GM12878 (cell line): Measurements from ENCODE around the gene RGS6. TPM values are rescaled to one million over a fixed set of nuclear protein-coding genes. Genes with fewer than 3 reads are reported as not detected.

ENCODE experiments used
- ATAC-seq: fragments of 200-7000 bp; cut with Tn5 transposase; 3 replicates; pipeline ENCODE4 v1.9.1; 2020; ENCODE audit warnings: mild to moderate bottlenecking, moderate library complexity
- BruUV-seq: library from RNA; stranded (reverse); fragments of 400-500 nt; replicated peaks from 2 replicates; lab custom pipeline; 2021; lab: Mats Ljungman, UMichigan
- CTCF ChIA-PET: fragments of 300-600 bp; sonication (Branson Sonifier 250); formaldehyde crosslinking; extraction: SDS; loops from one replicate; lab custom pipeline; 2021; ENCODE audit warnings: inconsistent platforms; lab: Yijun Ruan, JAX
- POLR2A ChIA-PET: fragments of 350-600 bp; formaldehyde crosslinking; extraction: SDS; loops from one replicate; lab custom pipeline; 2021; ENCODE audit warnings: inconsistent platforms; lab: Charles Lee
- RAD21 ChIA-PET: fragments of 300-600 bp; sonication (Branson Sonifier 250); formaldehyde crosslinking; loops from one replicate; lab custom pipeline; 2023; ENCODE audit warnings: antibody characterized with exemption; ENCODE audit not compliant: unreplicated experiment; lab: Charles Lee
- SMC1A ChIA-PET: fragments of 300-600 bp; sonication (Branson Sonifier 250); formaldehyde crosslinking; loops from one replicate; lab custom pipeline; 2023; ENCODE audit not compliant: unreplicated experiment, uncharacterized antibody; lab: Charles Lee
- DNase-seq: peaks from one replicate; pipeline ENCODE4 v3.0.0-alpha.2; 2011; ENCODE audit warnings: low read depth, low spot score
- FAIRE-seq: peaks from 3 replicates; lab custom pipeline; 2011; peaks lifted over from hg19 to GRCh38; lab: Jason Lieb, UNC
- H2AFZ ChIP-seq: 2 replicates; pipeline ENCODE4 v1.6.0; 2011; ENCODE audit warnings: low read depth, low read length, control low read depth; ENCODE audit not compliant: control insufficient read depth
- H3K27ac ChIP-seq: 2 replicates; pipeline ENCODE4 v1.5.1; 2011; ENCODE audit warnings: control low read depth; ENCODE audit not compliant: control insufficient read depth, insufficient read depth
- H3K27me3 ChIP-seq, 2 experiments: replicated peaks in 1 of 2; 2 replicates each; pipeline versions ENCODE4 v1.6.0 to v1.6.1; 2011; ENCODE audit warnings: low read length in 1 of 2; ENCODE audit not compliant: control insufficient read depth in 2 of 2, insufficient read depth in 2 of 2
- H3K36me3 ChIP-seq, 2 experiments: 2 replicates each; pipeline ENCODE4 v1.5.1; 2011; ENCODE audit warnings: low read length in 1 of 2; ENCODE audit not compliant: control insufficient read depth in 2 of 2, insufficient read depth in 2 of 2
- H3K4me1 ChIP-seq: 2 replicates; pipeline ENCODE4 v1.6.1; 2011; ENCODE audit warnings: mild to moderate bottlenecking, low read length, moderate library complexity, mixed read lengths; ENCODE audit not compliant: control insufficient read depth, insufficient read depth
- H3K4me2 ChIP-seq: 2 replicates; pipeline ENCODE4 v1.6.0; 2011; ENCODE audit warnings: control low read depth; ENCODE audit not compliant: control insufficient read depth, insufficient read depth
- H3K4me3 ChIP-seq: fragments of 200-600 bp; sonication (generic); 2 replicates; pipeline ENCODE4 v1.5.1; 2016
- H3K79me2 ChIP-seq: 2 replicates; pipeline ENCODE4 v1.6.0; 2011; ENCODE audit warnings: low read length; ENCODE audit not compliant: control insufficient read depth, insufficient read depth
- H3K9ac ChIP-seq: 2 replicates; pipeline ENCODE4 v1.8.0; 2011; ENCODE audit warnings: low read length, control low read depth, mixed read lengths; ENCODE audit not compliant: control insufficient read depth, insufficient read depth
- H3K9me3 ChIP-seq: replicated peaks from 3 replicates; pipeline ENCODE4 v1.5.1; 2011; ENCODE audit warnings: mild to moderate bottlenecking, low read length; ENCODE audit not compliant: control insufficient read depth, insufficient read depth
- H4K20me1 ChIP-seq: 2 replicates; pipeline ENCODE4 v1.6.0; 2011; ENCODE audit not compliant: control insufficient read depth, insufficient read depth
- ASH2L ChIP-seq: fragments of 300-600, 200-600 bp; sonication (generic); IDR thresholded peaks from 2 replicates; pipeline ENCODE4 v1.6.1; 2017; ENCODE audit warnings: low read depth, mild to moderate bottlenecking, borderline replicate concordance
- BACH1 ChIP-seq: fragments of 450-650 bp; IDR thresholded peaks from 2 replicates; pipeline ENCODE4 v1.6.1; 2017; ENCODE audit warnings: mild to moderate bottlenecking, borderline replicate concordance
- CHD2 ChIP-seq: IDR thresholded peaks from 2 replicates; pipeline ENCODE4 v1.6.1; 2011; ENCODE audit warnings: low read depth, low read length, improper control_type of control experiment, borderline replicate concordance
- EP300 ChIP-seq, 2 experiments: fragments of 150-350 bp in 1 of 2; IDR thresholded peaks; 2 replicates each; pipeline ENCODE4 v1.6.1; 2011 to 2012; ENCODE audit warnings: low read depth in 2 of 2, low read length in 2 of 2, borderline replicate concordance in 1 of 2, improper control_type of control experiment in 1 of 2, inconsistent platforms in 1 of 2; ENCODE audit not compliant: control insufficient read depth in 1 of 2
- FOXK2 ChIP-seq: fragments of 450-650 bp; IDR thresholded peaks from 2 replicates; pipeline ENCODE4 v1.6.1; 2017; ENCODE audit warnings: mild to moderate bottlenecking, moderate library complexity
- MEF2B ChIP-seq: fragments of 450-650 bp; IDR thresholded peaks from 2 replicates; pipeline ENCODE4 v1.6.1; 2018; ENCODE audit warnings: mild to moderate bottlenecking, moderate library complexity; ENCODE audit not compliant: partially characterized antibody, poor library complexity, severe bottlenecking
- NRF1 ChIP-seq: conservative IDR thresholded peaks from 2 replicates; pipeline ENCODE4 v1.6.1; 2011; ENCODE audit warnings: mild to moderate bottlenecking, low read depth, low read length, improper control_type of control experiment
- PAX5 ChIP-seq: IDR thresholded peaks from 2 replicates; pipeline ENCODE4 v1.6.1; 2011; ENCODE audit warnings: low read depth, low read length, borderline replicate concordance
- RFX5 ChIP-seq: IDR thresholded peaks from 2 replicates; pipeline ENCODE4 v1.6.1; 2011; ENCODE audit warnings: low read depth, low read length, improper control_type of control experiment
- STAT3 ChIP-seq: IDR thresholded peaks from 2 replicates; pipeline ENCODE4 v1.6.1; 2011; ENCODE audit warnings: low read depth, low read length, improper control_type of control experiment
- SUPT20H ChIP-seq: IDR thresholded peaks from 2 replicates; pipeline ENCODE4 v1.6.1; 2011; ENCODE audit warnings: low read depth, mild to moderate bottlenecking, low read length, moderate library complexity, borderline replicate concordance; ENCODE audit not compliant: control insufficient read depth
- TAF1 ChIP-seq: IDR thresholded peaks from 2 replicates; pipeline ENCODE4 v1.6.1; 2011; ENCODE audit warnings: mild to moderate bottlenecking, low read depth, low read length, borderline replicate concordance
- ZNF24 ChIP-seq: fragments of 450-650 bp; IDR thresholded peaks from 2 replicates; pipeline ENCODE4 v1.6.1; 2017; ENCODE audit warnings: antibody characterized with exemption, mild to moderate bottlenecking
- in situ Hi-C: fragments of 300-500 bp; cut with MboI; formaldehyde crosslinking; loops from 9 replicates; pipeline ENCODE4 v1.14.3; 2018; ENCODE audit warnings: mixed read lengths
- intact Hi-C: fragments of 100-400 bp; cut with micrococcal nuclease; formaldehyde crosslinking; loops from one replicate; pipeline ENCODE4 v1.14.2; 2022; ENCODE audit not compliant: unreplicated experiment
- polyA plus RNA-seq, 11 experiments: library from polyadenylated mRNA; depleted of rRNA in 4 of 11; unstranded in 6 of 11; stranded (reverse) in 5 of 11; fragments of >200 nt; fragmentation: Nextera tagmentation in 4 of 11; fragmentation: Illumina TruSeq in 1 of 11; extraction: Ambion mirVana in 4 of 11; extraction: Trizol in 1 of 11; gene quantifications; 1 replicate in 1 of 11; 2 replicates in 10 of 11; pipeline versions ENCODE4 v1.2.1 to v1.2.3, GENCODE V29; 2011 to 2016; ENCODE audit warnings: inconsistent platforms in 2 of 11, missing spikeins in 2 of 11, low read depth in 1 of 11
- total RNA-seq, 4 experiments: library from RNA; depleted of rRNA in 3 of 4; stranded (reverse); fragments of >200 nt in 3 of 4; fragmentation: Illumina TruSeq in 1 of 4; extraction: Trizol in 1 of 4; gene quantifications; 2 replicates each; pipeline versions ENCODE4 v1.2.1 to v1.2.3, GENCODE V29; 2013 to 2021
- TF ChIP-seq, protein P1 (sequence below): IDR thresholded peaks from 2 replicates; pipeline ENCODE4 v1.6.1; 2011; ENCODE audit warnings: borderline replicate concordance, low read depth, mild to moderate bottlenecking, moderate library complexity, mixed read lengths, low read length; ENCODE audit not compliant: insufficient read depth; ENCODE audit errors: extremely low read length

Gene RGS6
- total and polyA plus RNA-seq, 10 of the 15 experiments (the other 5 are each of a cell fraction or from before 2014, with no cell fraction given) = 3.9 to 18.1 (median 12.4) TPM

GRCh38 chr14:72589652-72590051 lies 657.4 kb downstream of the RGS6 start:
- RAD21 ChIA-PET = interaction anchor here (1.8 kb wide), 1 partner anchor 8 kb away, joined by 7 read pairs; no protein-coding TSS in a partner anchor
- TF ChIP-seq BACH1 (no peak), SUPT20H (no peak), EP300 (IDR thresholded peaks at IDR 0.05; ENCODE audit: borderline replicate concordance in 1 of 2, control insufficient read depth in 1 of 2, low read depth in 2 of 2, low read length in 2 of 2) (no peak), FOXK2 (no peak), PAX5 (no peak), CHD2 (no peak), TAF1 (no peak), ZNF24 (no peak), RFX5 (no peak), NRF1 (no peak), MEF2B (no peak), STAT3 (no peak), ASH2L (no peak)
- TF ChIP-seq, protein P1, sequence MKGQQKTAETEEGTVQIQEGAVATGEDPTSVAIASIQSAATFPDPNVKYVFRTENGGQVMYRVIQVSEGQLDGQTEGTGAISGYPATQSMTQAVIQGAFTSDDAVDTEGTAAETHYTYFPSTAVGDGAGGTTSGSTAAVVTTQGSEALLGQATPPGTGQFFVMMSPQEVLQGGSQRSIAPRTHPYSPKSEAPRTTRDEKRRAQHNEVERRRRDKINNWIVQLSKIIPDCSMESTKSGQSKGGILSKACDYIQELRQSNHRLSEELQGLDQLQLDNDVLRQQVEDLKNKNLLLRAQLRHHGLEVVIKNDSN = no peak
- POLR2A ChIA-PET = no interaction called here
- H3K79me2 ChIP-seq = no peaks in the 10 kb centered on the region
- H3K27me3 ChIP-seq = no peaks in the 10 kb centered on the region
- DNase-seq (no peak), FAIRE-seq (no peak), ATAC-seq (no peak)
- SMC1A ChIA-PET = interaction anchor here (1.4 kb wide), 1 partner anchor 72 kb away, joined by 3 read pairs; no protein-coding TSS in a partner anchor
- no peak overlapping the region for H3K9ac ChIP-seq
- no peak overlapping the region for H2AFZ ChIP-seq
- H3K4me2 ChIP-seq = no peak overlapping the region
- H3K4me3 ChIP-seq = no peak overlapping the region
- H3K4me1 ChIP-seq = peaks cover 16% of the 10 kb centered on the region
- intact Hi-C loops = no loop called here
- no peaks in the 10 kb centered on the region for H3K36me3 ChIP-seq
- no peaks in the 10 kb centered on the region for H4K20me1 ChIP-seq
- BruUV-seq = no TSS peak
- no peak overlapping the region for H3K27ac ChIP-seq
- CTCF ChIA-PET = no interaction called here
- peaks cover 4% of the 10 kb centered on the region; the same call in 2 of the 3 replicates for H3K9me3 ChIP-seq
- in situ Hi-C loops = no loop called here
